Fibroblast of peridontal ligament (primary cell): ENCODE data around the gene PBOV1.

Source experiments
- DNase-seq: peaks from one replicate; pipeline ENCODE4 v3.0.0-alpha.2; 2010; ENCODE audit errors: extremely low read depth

Gene PBOV1

GRCh38 chr6:138204792-138205384 is 13.4 kb downstream of the PBOV1 start:
- no peak for DNase-seq

- DNase-seq = no peak
Measured at GRCh38 chr6:138204303-138204702, 14.0 kb downstream of the PBOV1 start.

GRCh38 chr6:138203315-138203714 is 15.0 kb downstream of the PBOV1 start:
- DNase-seq = no peak

- no peak for DNase-seq
Measured at GRCh38 chr6:138201836-138202235, 16.5 kb downstream of the PBOV1 start.

- no peak for DNase-seq
Measured at GRCh38 chr6:138198430-138199091, 19.7 kb downstream of the PBOV1 start.

GRCh38 chr6:138197570-138197969 is 20.7 kb downstream of the PBOV1 start:
- DNase-seq = no peak

- DNase-seq = no peak
Measured at GRCh38 chr6:138196122-138196738, 22.1 kb downstream of the PBOV1 start.

GRCh38 chr6:138194287-138194686 is 24.0 kb downstream of the PBOV1 start:
- no peak for DNase-seq

- DNase-seq = no peak
Measured at GRCh38 chr6:138188278-138188941, 29.9 kb downstream of the PBOV1 start.

- DNase-seq = no peak
Measured at GRCh38 chr6:138187156-138187555, 31.1 kb downstream of the PBOV1 start.

- DNase-seq = no peak
Measured at GRCh38 chr6:138184230-138184629, 34.1 kb downstream of the PBOV1 start.

GRCh38 chr6:138183790-138184134 is 34.5 kb downstream of the PBOV1 start:
- DNase-seq = no peak

- DNase-seq = no peak
Measured at GRCh38 chr6:138182939-138183789, 35.1 kb downstream of the PBOV1 start.

- no peak for DNase-seq
Measured at GRCh38 chr6:138176652-138177232, 41.5 kb downstream of the PBOV1 start.

- DNase-seq = no peak
Measured at GRCh38 chr6:138175596-138175995, 42.7 kb downstream of the PBOV1 start.
